Measurements from ENCODE around the gene CHD6.

CHD6 gene

GRCh38 chr20:41456351-41456750, 161.8 kb downstream of the CHD6 start:
- H2BK15ac ChIP-seq (ENCODE audit: low read depth, poor library complexity, severe bottlenecking): no peak overlapping the region
- H2BK12ac ChIP-seq (ENCODE audit: low read length in 2 of 2): no peak overlapping the region
- peaks cover 4% of the 10 kb centered on the region for H3K79me1 ChIP-seq (replicated peaks; ENCODE audit: low read length, poor library complexity, severe bottlenecking)
- no peak overlapping the region for H3K4ac ChIP-seq (ENCODE audit: low read depth in 1 of 2, low read length in 2 of 2)
- no peak overlapping the region for H2BK120ac ChIP-seq (ENCODE audit: low read depth, low read length)
- H4K91ac ChIP-seq (ENCODE audit: low read length): no peak overlapping the region
- H3K14ac ChIP-seq (ENCODE audit: low read length in 2 of 2): no peak overlapping the region
- H3K23ac ChIP-seq (ENCODE audit: low read length in 2 of 2): no peak overlapping the region
- peaks cover 51 to 78% of the 10 kb centered on the region in 2 experiments for H3K36me3 ChIP-seq (ENCODE audit: control insufficient read depth in 1 of 2, insufficient read depth in 2 of 2, low read depth in 1 of 2, low read length in 2 of 2)
- DNase-seq: no peak
- no peak overlapping the region for H3K18ac ChIP-seq (ENCODE audit: low read depth in 1 of 2, low read length in 2 of 2)
- H4K8ac ChIP-seq (ENCODE audit: low read length): no peak overlapping the region
- no peak overlapping the region for H2BK5ac ChIP-seq (ENCODE audit: low read depth, low read length, poor library complexity, severe bottlenecking)
- no peaks in the 10 kb centered on the region for H3K27me3 ChIP-seq (ENCODE audit: control insufficient read depth in 1 of 2, insufficient read depth in 1 of 2, low read length in 2 of 2)
- H3K4me2 ChIP-seq (ENCODE audit: low read length, poor library complexity, severe bottlenecking): no peak overlapping the region
- no peak overlapping the region for H2AK5ac ChIP-seq (ENCODE audit: low read length, severe bottlenecking)
- H2AFZ ChIP-seq (ENCODE audit: low read depth, low read length): no peak overlapping the region
- no peak overlapping the region for H3K4me3 ChIP-seq (ENCODE audit: insufficient read depth in 1 of 2, low read depth in 1 of 2, low read length in 2 of 2)
- no peak overlapping the region for H3K27ac ChIP-seq (ENCODE audit: low read length, poor library complexity, severe bottlenecking)
- no peak overlapping the region for H3K9ac ChIP-seq (ENCODE audit: low read length)
- H3K4me1 ChIP-seq (ENCODE audit: control insufficient read depth, insufficient read depth, low read depth, low read length): no peaks in the 10 kb centered on the region
- no peaks in the 10 kb centered on the region for H3K9me3 ChIP-seq (ENCODE audit: control insufficient read depth, low read length)

- no peak overlapping the region for H2BK12ac ChIP-seq (ENCODE audit: low read length in 2 of 2)
- no peak overlapping the region for H3K18ac ChIP-seq (ENCODE audit: low read depth in 1 of 2, low read length in 2 of 2)
- no peak overlapping the region for H4K91ac ChIP-seq (ENCODE audit: low read length)
- no peak overlapping the region for H2BK15ac ChIP-seq (ENCODE audit: low read depth, poor library complexity, severe bottlenecking)
- no peak overlapping the region for H3K27ac ChIP-seq (ENCODE audit: low read length, poor library complexity, severe bottlenecking)
- H2BK5ac ChIP-seq (ENCODE audit: low read depth, low read length, poor library complexity, severe bottlenecking): no peak overlapping the region
- no peaks in the 10 kb centered on the region for H3K9me3 ChIP-seq (ENCODE audit: control insufficient read depth, low read length)
- H3K14ac ChIP-seq (ENCODE audit: low read length in 2 of 2): no peak overlapping the region
- no peak overlapping the region for H4K8ac ChIP-seq (ENCODE audit: low read length)
- H3K4me2 ChIP-seq (ENCODE audit: low read length, poor library complexity, severe bottlenecking): no peak overlapping the region
- H2AFZ ChIP-seq (ENCODE audit: low read depth, low read length): no peak overlapping the region
- H3K4ac ChIP-seq (ENCODE audit: low read depth in 1 of 2, low read length in 2 of 2): no peak overlapping the region
- peaks cover 4% of the 10 kb centered on the region for H3K79me1 ChIP-seq (replicated peaks; ENCODE audit: low read length, poor library complexity, severe bottlenecking)
- peaks cover 56 to 93% of the 10 kb centered on the region in 2 experiments for H3K36me3 ChIP-seq (ENCODE audit: control insufficient read depth in 1 of 2, insufficient read depth in 2 of 2, low read depth in 1 of 2, low read length in 2 of 2)
- no peak overlapping the region for H2BK120ac ChIP-seq (ENCODE audit: low read depth, low read length)
- no peak overlapping the region for H3K9ac ChIP-seq (ENCODE audit: low read length)
- H3K4me3 ChIP-seq (ENCODE audit: insufficient read depth in 1 of 2, low read depth in 1 of 2, low read length in 2 of 2): no peak overlapping the region
- no peak overlapping the region for H2AK5ac ChIP-seq (ENCODE audit: low read length, severe bottlenecking)
- DNase-seq: no peak
- H3K23ac ChIP-seq (ENCODE audit: low read length in 2 of 2): no peak overlapping the region
- no peaks in the 10 kb centered on the region for H3K27me3 ChIP-seq (ENCODE audit: control insufficient read depth in 1 of 2, insufficient read depth in 1 of 2, low read length in 2 of 2)
- no peaks in the 10 kb centered on the region for H3K4me1 ChIP-seq (ENCODE audit: control insufficient read depth, insufficient read depth, low read depth, low read length)
Measured at GRCh38 chr20:41454250-41454649, 163.9 kb downstream of the CHD6 start.

- DNase-seq: no peak
- H3K4me1 ChIP-seq (ENCODE audit: control insufficient read depth, insufficient read depth, low read depth, low read length): no peaks in the 10 kb centered on the region
- H3K18ac ChIP-seq (ENCODE audit: low read depth in 1 of 2, low read length in 2 of 2): no peak overlapping the region
- no peak overlapping the region for H3K4me2 ChIP-seq (ENCODE audit: low read length, poor library complexity, severe bottlenecking)
- WGBS: 89% methylated on average over 12 of the region's 12 CpGs
- peaks cover 2% of the 10 kb centered on the region for H3K79me1 ChIP-seq (replicated peaks; ENCODE audit: low read length, poor library complexity, severe bottlenecking)
- H2BK5ac ChIP-seq (ENCODE audit: low read depth, low read length, poor library complexity, severe bottlenecking): no peak overlapping the region
- H4K8ac ChIP-seq (ENCODE audit: low read length): no peak overlapping the region
- H3K4me3 ChIP-seq (ENCODE audit: insufficient read depth in 1 of 2, low read depth in 1 of 2, low read length in 2 of 2): no peak overlapping the region
- no peak overlapping the region for H2BK120ac ChIP-seq (ENCODE audit: low read depth, low read length)
- H3K27me3 ChIP-seq (ENCODE audit: control insufficient read depth in 1 of 2, insufficient read depth in 1 of 2, low read length in 2 of 2): no peaks in the 10 kb centered on the region
- H2BK12ac ChIP-seq (ENCODE audit: low read length in 2 of 2): no peak overlapping the region
- H2AFZ ChIP-seq (ENCODE audit: low read depth, low read length): no peak overlapping the region
- H3K23ac ChIP-seq (ENCODE audit: low read length in 2 of 2): no peak overlapping the region
- no peak overlapping the region for H2AK5ac ChIP-seq (ENCODE audit: low read length, severe bottlenecking)
- H2BK15ac ChIP-seq (ENCODE audit: low read depth, poor library complexity, severe bottlenecking): no peak overlapping the region
- no peak overlapping the region for H3K14ac ChIP-seq (ENCODE audit: low read length in 2 of 2)
- H3K9me3 ChIP-seq (ENCODE audit: control insufficient read depth, low read length): no peaks in the 10 kb centered on the region
- no peak overlapping the region for H3K9ac ChIP-seq (ENCODE audit: low read length)
- H3K4ac ChIP-seq (ENCODE audit: low read depth in 1 of 2, low read length in 2 of 2): no peak overlapping the region
- no peak overlapping the region for H4K91ac ChIP-seq (ENCODE audit: low read length)
- no peak overlapping the region for H3K27ac ChIP-seq (ENCODE audit: low read length, poor library complexity, severe bottlenecking)
- peaks cover 49 to 93% of the 10 kb centered on the region in 2 experiments for H3K36me3 ChIP-seq (ENCODE audit: control insufficient read depth in 1 of 2, insufficient read depth in 2 of 2, low read depth in 1 of 2, low read length in 2 of 2)
Measured at GRCh38 chr20:41453010-41453950, 164.9 kb downstream of the CHD6 start.

- 97% methylated on average over 6 of the region's 6 CpGs for WGBS
- Histone ChIP-seq H2BK15ac (ENCODE audit: low read depth, poor library complexity, severe bottlenecking) (no peak overlapping the region), H3K79me1 (replicated peaks; ENCODE audit: low read length, poor library complexity, severe bottlenecking) (no peaks in the 10 kb centered on the region), H3K36me3 (ENCODE audit: control insufficient read depth in 1 of 2, insufficient read depth in 2 of 2, low read depth in 1 of 2, low read length in 2 of 2) (peaks cover 45 to 97% of the 10 kb centered on the region in 2 experiments), H4K8ac (ENCODE audit: low read length) (no peak overlapping the region), H2AFZ (ENCODE audit: low read depth, low read length) (no peak overlapping the region), H3K4me1 (ENCODE audit: control insufficient read depth, insufficient read depth, low read depth, low read length) (no peaks in the 10 kb centered on the region), H3K14ac (ENCODE audit: low read length in 2 of 2) (no peak overlapping the region), H3K9ac (ENCODE audit: low read length) (no peak overlapping the region), H3K23ac (ENCODE audit: low read length in 2 of 2) (no peak overlapping the region), H2BK5ac (ENCODE audit: low read depth, low read length, poor library complexity, severe bottlenecking) (no peak overlapping the region), H2AK5ac (ENCODE audit: low read length, severe bottlenecking) (no peak overlapping the region), H3K4me2 (ENCODE audit: low read length, poor library complexity, severe bottlenecking) (no peak overlapping the region), H3K27me3 (ENCODE audit: control insufficient read depth in 1 of 2, insufficient read depth in 1 of 2, low read length in 2 of 2) (no peaks in the 10 kb centered on the region), H3K27ac (ENCODE audit: low read length, poor library complexity, severe bottlenecking) (no peak overlapping the region), H2BK12ac (ENCODE audit: low read length in 2 of 2) (no peak overlapping the region), H3K4me3 (ENCODE audit: insufficient read depth in 1 of 2, low read depth in 1 of 2, low read length in 2 of 2) (no peak overlapping the region), H3K18ac (ENCODE audit: low read depth in 1 of 2, low read length in 2 of 2) (no peak overlapping the region), H4K91ac (ENCODE audit: low read length) (no peak overlapping the region), H2BK120ac (ENCODE audit: low read depth, low read length) (no peak overlapping the region), H3K9me3 (ENCODE audit: control insufficient read depth, low read length) (no peaks in the 10 kb centered on the region), H3K4ac (ENCODE audit: low read depth in 1 of 2, low read length in 2 of 2) (no peak overlapping the region)
- DNase-seq: no peak
Measured at GRCh38 chr20:41452226-41452625, 166.0 kb downstream of the CHD6 start.
